GM13977 (cell line): ENCODE measurements around the gene ZXDC.

Experiments
- DNase-seq: peaks from one replicate; pipeline ENCODE4 v3.0.0; 2012; ENCODE audit warnings: low spot score
- CTCF ChIP-seq: IDR thresholded peaks from 2 replicates; pipeline ENCODE4 v1.5.1; 2012; ENCODE audit warnings: mild to moderate bottlenecking, control low read depth; ENCODE audit not compliant: insufficient read depth; ENCODE audit errors: extremely low read depth, missing control alignments
- in situ Hi-C: fragments of 300-500 bp; cut with MboI; formaldehyde crosslinking; loops from one replicate; pipeline ENCODE4 v1.12.0; 2022; ENCODE audit warnings: low sequenced_read_pairs, low pct_unique_long_range_greater_than_20kb, mixed read lengths, inconsistent platforms; ENCODE audit not compliant: unreplicated experiment

Gene ZXDC

GRCh38 chr3:126390201-126390600, 85.5 kb downstream of the ZXDC start:
- no peak for TF ChIP-seq CTCF
- DNase-seq = no peak
- in situ Hi-C loops = no loop called here

- in situ Hi-C loops = no loop called here
- no peak for TF ChIP-seq CTCF
These were observed 85.9 kb downstream of the ZXDC start for GRCh38 chr3:126389794-126390146.

GRCh38 chr3:126389112-126389793, 86.4 kb downstream of the ZXDC start:
- peak; percentile 88 for DNase-seq
- TF ChIP-seq CTCF = peak; percentile 99
- in situ Hi-C loops = no loop called here

More at GRCh38 chr3:126389794-126390146, 85.9 kb downstream of the ZXDC start:
- DNase-seq = no peak
